K562 (cell line): Measurements from ENCODE around the gene RPS19BP1. TPM values are rescaled to one million over a fixed set of nuclear protein-coding genes. Genes with fewer than 3 reads are reported as not detected.

Experiments
- ATAC-seq: fragments of 200-7000 bp; cut with Tn5 transposase; 3 replicates; pipeline ENCODE4 v1.9.1; 2020; ENCODE audit warnings: moderate library complexity
- BruUV-seq: library from RNA; stranded (reverse); fragments of 400-500 nt; replicated peaks from 2 replicates; lab custom pipeline; 2021; lab: Mats Ljungman, UMichigan
- CTCF ChIA-PET: fragments of 300-600 bp; formaldehyde crosslinking; extraction: SDS; loops from one replicate; lab custom pipeline; 2021; ENCODE audit warnings: low intra/inter-chr PET ratio; lab: Yijun Ruan, JAX
- POLR2A ChIA-PET: fragments of 300-600, 350-650 bp; sonication (Branson Sonifier 250); formaldehyde crosslinking; extraction: SDS; loops from one replicate; lab custom pipeline; 2021; ENCODE audit warnings: antibody characterized with exemption, inconsistent platforms; lab: Yijun Ruan, JAX
- DNase-seq, 4 experiments: peaks; one replicate each; pipeline versions ENCODE4 v3.0.0 to v3.0.0-alpha.2; 2011 to 2018; ENCODE audit warnings: low spot score in 3 of 4, mixed read lengths in 3 of 4; ENCODE audit errors: extremely low read depth in 1 of 4
- FAIRE-seq: peaks from 2 replicates; lab custom pipeline; 2011; peaks lifted over from hg19 to GRCh38; lab: Jason Lieb, UNC
- H2AFZ ChIP-seq: 2 replicates; pipeline ENCODE4 v1.6.0; 2011; ENCODE audit warnings: low read depth, low read length, control low read depth, inconsistent platforms
- H3K27ac ChIP-seq: fragments of 200-600 bp; 3 replicates; pipeline ENCODE4 v1.8.0; 2011; ENCODE audit warnings: low read depth, mild to moderate bottlenecking, control low read depth, inconsistent platforms, low read length, moderate library complexity, mixed read lengths; ENCODE audit errors: extremely low read depth
- H3K27me3 ChIP-seq, 2 experiments: fragments of 300-600 bp in 1 of 2; 2 replicates in 1 of 2; 3 replicates in 1 of 2; pipeline versions ENCODE4 v1.6.0 to v1.8.0; 2011; ENCODE audit warnings: inconsistent platforms in 2 of 2, low read length in 2 of 2, mild to moderate bottlenecking in 1 of 2, mixed read lengths in 1 of 2, moderate library complexity in 1 of 2; ENCODE audit not compliant: control insufficient read depth in 2 of 2, insufficient read depth in 2 of 2
- H3K36me3 ChIP-seq: fragments of 300-600 bp; 3 replicates; pipeline ENCODE4 v1.8.0; 2011; ENCODE audit warnings: mild to moderate bottlenecking, low read length, inconsistent platforms; ENCODE audit not compliant: control insufficient read depth, insufficient read depth
- H3K4me1 ChIP-seq, 2 experiments: fragments of 200-600 bp in 1 of 2; replicated peaks in 1 of 2; 2 replicates in 1 of 2; 3 replicates in 1 of 2; pipeline versions ENCODE4 v1.5.1 to v1.8.0; 2011; ENCODE audit warnings: inconsistent platforms in 2 of 2, low read length in 2 of 2, mild to moderate bottlenecking in 1 of 2, mixed read lengths in 1 of 2, moderate library complexity in 1 of 2; ENCODE audit not compliant: control insufficient read depth in 2 of 2, insufficient read depth in 2 of 2
- H3K4me2 ChIP-seq: 2 replicates; pipeline ENCODE4 v1.6.1; 2011; ENCODE audit warnings: low read length, control low read depth, inconsistent platforms, mixed read lengths; ENCODE audit not compliant: insufficient read depth
- H3K4me3 ChIP-seq: fragments of 200-600 bp; sonication (generic), shearing (Covaris generic); 2 replicates; pipeline ENCODE4 v1.5.1; 2016; ENCODE audit warnings: control low read depth, inconsistent platforms
- H3K79me2 ChIP-seq: fragments of 200-600 bp; 3 replicates; pipeline ENCODE4 v1.8.0; 2011; ENCODE audit warnings: low read length, inconsistent platforms; ENCODE audit not compliant: control insufficient read depth, insufficient read depth
- H3K9ac ChIP-seq, 2 experiments: 2 replicates each; pipeline versions ENCODE4 v1.6.0 to v1.6.1; 2011; ENCODE audit warnings: low read depth in 2 of 2, low read length in 2 of 2, control low read depth in 1 of 2, inconsistent platforms in 1 of 2, mild to moderate bottlenecking in 1 of 2, mixed read lengths in 1 of 2; ENCODE audit not compliant: insufficient read depth in 1 of 2
- H3K9me1 ChIP-seq: one replicate; pipeline ENCODE4 v1.6.0; 2011; ENCODE audit warnings: inconsistent platforms, mild to moderate bottlenecking, low read length, moderate library complexity; ENCODE audit not compliant: control insufficient read depth, insufficient read depth
- H3K9me3 ChIP-seq: replicated peaks from 2 replicates; pipeline ENCODE4 v1.5.1; 2011; ENCODE audit warnings: low read depth, low read length, inconsistent platforms; ENCODE audit not compliant: control insufficient read depth, insufficient read depth
- H4K20me1 ChIP-seq: replicated peaks from 2 replicates; pipeline ENCODE4 v1.6.1; 2011; ENCODE audit warnings: low read length, inconsistent platforms, mixed read lengths; ENCODE audit not compliant: control insufficient read depth, insufficient read depth
- KAT2B ChIP-seq: IDR thresholded peaks from one replicate; pipeline ENCODE4 v1.6.1; 2012; ENCODE audit warnings: low read depth, mild to moderate bottlenecking, control low read depth, inconsistent platforms, low read length, moderate library complexity
- NCOA2 ChIP-seq, 2 experiments: fragments of 450-650 bp; IDR thresholded peaks; 2 replicates each; pipeline ENCODE4 v1.6.1; 2018; ENCODE audit warnings: mild to moderate bottlenecking in 2 of 2, moderate library complexity in 1 of 2; ENCODE audit not compliant: partially characterized antibody in 2 of 2
- TAF9B ChIP-seq: fragments of 450-650 bp; IDR thresholded peaks from 2 replicates; pipeline ENCODE4 v1.6.1; 2018; ENCODE audit warnings: mild to moderate bottlenecking; ENCODE audit not compliant: partially characterized antibody
- YY1 ChIP-seq, 3 experiments: IDR thresholded peaks; 2 replicates each; pipeline ENCODE4 v1.6.1; 2011; ENCODE audit warnings: low read length in 2 of 3, mild to moderate bottlenecking in 2 of 3, moderate library complexity in 2 of 3, borderline replicate concordance in 1 of 3, control low read depth in 1 of 3, low read depth in 1 of 3; ENCODE audit not compliant: insufficient read depth in 3 of 3, insufficient replicate concordance in 2 of 3, control insufficient read depth in 1 of 3, insufficient read length in 1 of 3; ENCODE audit errors: extremely low read depth in 1 of 3
- WGBS: fragments of 100-300 bp; shearing (Covaris generic); methylation state at CpG from one replicate; pipeline ENCODE4 v1.1.6; 2016; ENCODE audit warnings: low coverage, mixed read lengths; ENCODE audit not compliant: insufficient coverage; ENCODE audit errors: missing lambda C conversion rate; 5-methylcytosine and 5-hydroxymethylcytosine counted together
- in situ Hi-C: fragments of 300-500 bp; cut with MboI; formaldehyde crosslinking; loops from 4 replicates; pipeline ENCODE4 v1.15.0; 2018; ENCODE audit warnings: inconsistent platforms, mixed read lengths
- intact Hi-C: fragments of 100-400 bp; cut with micrococcal nuclease; formaldehyde crosslinking; loops from 2 replicates; pipeline ENCODE4 v1.14.2; 2022
- polyA plus RNA-seq, 8 experiments: library from polyadenylated mRNA; depleted of rRNA in 4 of 8; stranded (reverse) in 5 of 8; unstranded in 3 of 8; fragments of >200 nt; fragmentation: Nextera tagmentation in 2 of 8; fragmentation: Illumina TruSeq in 1 of 8; extraction: Ambion mirVana in 2 of 8; extraction: Trizol in 1 of 8; gene quantifications; 2 replicates each; pipeline versions ENCODE4 v1.2.1 to v1.2.3, GENCODE V29; 2011 to 2014; ENCODE audit warnings: inconsistent platforms in 1 of 8, missing spikeins in 1 of 8
- total RNA-seq, 7 experiments: library from RNA; depleted of rRNA in 6 of 7; stranded (reverse); fragments of >200 nt in 6 of 7; fragmentation: Illumina TruSeq in 2 of 7; extraction: Trizol in 2 of 7; gene quantifications; 2 replicates each; pipeline versions ENCODE4 v1.2.1 to v1.2.3, GENCODE V29; 2011 to 2021; ENCODE audit warnings: low replicate concordance in 1 of 7
- TF ChIP-seq, protein P1 (sequence below), 2 experiments: fragments of 450-650 bp in 1 of 2; IDR thresholded peaks; 2 replicates each; pipeline ENCODE4 v1.6.1; 2011 to 2017; ENCODE audit warnings: low read depth in 2 of 2, antibody characterized with exemption in 1 of 2, borderline replicate concordance in 1 of 2, low read length in 1 of 2, mild to moderate bottlenecking in 1 of 2, mixed read lengths in 1 of 2; ENCODE audit not compliant: control insufficient read depth in 1 of 2
- TF ChIP-seq, protein P2 (sequence below): sonication (generic); formaldehyde crosslinking; IDR thresholded peaks from 2 replicates; pipeline ENCODE4 v1.5.0; 2020; ENCODE audit warnings: missing genetic modification reagents
- TF ChIP-seq, protein P3 (sequence below): fragments of 250-450 bp; sonication (Bioruptor Pico); IDR thresholded peaks from 2 replicates; pipeline ENCODE4 v1.8.0; 2021; ENCODE audit warnings: mild to moderate bottlenecking, moderate library complexity
- TF ChIP-seq, protein P4 (sequence below): fragments of 250-450 bp; sonication (Bioruptor Pico); IDR thresholded peaks from 2 replicates; pipeline ENCODE4 v1.8.0; 2021; ENCODE audit warnings: borderline replicate concordance, mild to moderate bottlenecking, moderate library complexity; ENCODE audit not compliant: poor library complexity, severe bottlenecking

RPS19BP1 gene
- total and polyA plus RNA-seq, 9 of the 15 experiments (the other 6 are each of a cell fraction or from before 2014, with no cell fraction given) = 3.0 to 223 (median 84.3) TPM

DNA sequence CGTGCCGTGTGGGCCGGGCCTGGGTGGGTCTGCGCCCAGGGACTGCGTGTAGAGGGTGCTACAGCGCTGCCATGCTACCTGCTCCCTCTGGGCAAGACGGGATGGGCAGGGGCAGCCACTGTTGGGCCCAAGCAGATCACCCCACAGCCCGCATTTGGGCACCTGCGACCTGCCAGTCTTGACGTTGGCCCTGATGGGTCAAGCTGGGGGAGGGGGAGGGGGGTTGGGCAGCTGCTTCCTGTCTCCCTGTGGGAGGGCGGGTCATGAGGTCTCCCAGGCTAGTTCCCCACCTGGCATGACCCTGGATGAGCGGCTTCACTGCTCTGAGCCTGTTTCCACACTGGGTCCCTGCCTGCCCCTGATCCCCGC, 2.8 kb upstream of the RPS19BP1 start:
- Histone ChIP-seq H3K27me3 (no peaks in the 10 kb centered on the region), H3K27ac (no peak overlapping the region), H3K79me2 (peaks cover 22% of the 10 kb centered on the region), H3K4me2 (no peak overlapping the region), H3K9me3 (no peaks in the 10 kb centered on the region), H3K4me3 (no peak overlapping the region), H3K36me3 (peaks cover 15% of the 10 kb centered on the region), H3K9me1 (no peaks in the 10 kb centered on the region), H2AFZ (no peak overlapping the region), H3K4me1 (peaks cover 14 to 36% of the 10 kb centered on the region in 2 experiments; a peak in 4 of 5 replicates), H3K9ac (peak overlapping the region in 1 of 2 experiments; percentile 83; a peak in 2 of 4 replicates), H4K20me1 (0 out of 2 replicates have a peak, but pooled peaks cover 4% of the 10 kb centered on the region)
- FAIRE-seq (no peak), ATAC-seq (no peak), DNase-seq (no peak)
- intact Hi-C loops = no loop called here
- POLR2A ChIA-PET = no interaction called here
- no TSS peak for BruUV-seq
- CTCF ChIA-PET = interaction anchor here (0.5 to 2.2 kb wide), 6 partner anchors 24 to 1364 kb away, joined by 3 to 18 read pairs (median 3); no protein-coding TSS in a partner anchor
- WGBS = 50% methylated on average over 1 of the region's 13 CpGs
- in situ Hi-C loops = loop anchor here (10.0 kb wide), 1 partner anchor 649 kb away; no protein-coding TSS in a partner anchor
- TF ChIP-seq YY1 (IDR thresholded peaks at IDR 0.05; ENCODE audit: borderline replicate concordance in 1 of 3, control insufficient read depth in 1 of 3, extremely low read depth in 1 of 3, insufficient read depth in 3 of 3, insufficient read length in 1 of 3, insufficient replicate concordance in 2 of 3, low read depth in 1 of 3, low read length in 2 of 3) = no peak
- TF ChIP-seq, protein P1, sequence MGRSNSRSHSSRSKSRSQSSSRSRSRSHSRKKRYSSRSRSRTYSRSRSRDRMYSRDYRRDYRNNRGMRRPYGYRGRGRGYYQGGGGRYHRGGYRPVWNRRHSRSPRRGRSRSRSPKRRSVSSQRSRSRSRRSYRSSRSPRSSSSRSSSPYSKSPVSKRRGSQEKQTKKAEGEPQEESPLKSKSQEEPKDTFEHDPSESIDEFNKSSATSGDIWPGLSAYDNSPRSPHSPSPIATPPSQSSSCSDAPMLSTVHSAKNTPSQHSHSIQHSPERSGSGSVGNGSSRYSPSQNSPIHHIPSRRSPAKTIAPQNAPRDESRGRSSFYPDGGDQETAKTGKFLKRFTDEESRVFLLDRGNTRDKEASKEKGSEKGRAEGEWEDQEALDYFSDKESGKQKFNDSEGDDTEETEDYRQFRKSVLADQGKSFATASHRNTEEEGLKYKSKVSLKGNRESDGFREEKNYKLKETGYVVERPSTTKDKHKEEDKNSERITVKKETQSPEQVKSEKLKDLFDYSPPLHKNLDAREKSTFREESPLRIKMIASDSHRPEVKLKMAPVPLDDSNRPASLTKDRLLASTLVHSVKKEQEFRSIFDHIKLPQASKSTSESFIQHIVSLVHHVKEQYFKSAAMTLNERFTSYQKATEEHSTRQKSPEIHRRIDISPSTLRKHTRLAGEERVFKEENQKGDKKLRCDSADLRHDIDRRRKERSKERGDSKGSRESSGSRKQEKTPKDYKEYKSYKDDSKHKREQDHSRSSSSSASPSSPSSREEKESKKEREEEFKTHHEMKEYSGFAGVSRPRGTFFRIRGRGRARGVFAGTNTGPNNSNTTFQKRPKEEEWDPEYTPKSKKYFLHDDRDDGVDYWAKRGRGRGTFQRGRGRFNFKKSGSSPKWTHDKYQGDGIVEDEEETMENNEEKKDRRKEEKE (IDR thresholded peaks at IDR 0.05; ENCODE audit: borderline replicate concordance in 1 of 2, control insufficient read depth in 1 of 2, low read depth in 2 of 2, low read length in 1 of 2) = no peak
- TF ChIP-seq, protein P2, sequence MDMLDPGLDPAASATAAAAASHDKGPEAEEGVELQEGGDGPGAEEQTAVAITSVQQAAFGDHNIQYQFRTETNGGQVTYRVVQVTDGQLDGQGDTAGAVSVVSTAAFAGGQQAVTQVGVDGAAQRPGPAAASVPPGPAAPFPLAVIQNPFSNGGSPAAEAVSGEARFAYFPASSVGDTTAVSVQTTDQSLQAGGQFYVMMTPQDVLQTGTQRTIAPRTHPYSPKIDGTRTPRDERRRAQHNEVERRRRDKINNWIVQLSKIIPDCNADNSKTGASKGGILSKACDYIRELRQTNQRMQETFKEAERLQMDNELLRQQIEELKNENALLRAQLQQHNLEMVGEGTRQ (CRISPR knock-in tag) = no peak
- TF ChIP-seq NCOA2 (IDR thresholded peaks at IDR 0.05; ENCODE audit: partially characterized antibody in 2 of 2) = no peak
- TF ChIP-seq, protein P3, sequence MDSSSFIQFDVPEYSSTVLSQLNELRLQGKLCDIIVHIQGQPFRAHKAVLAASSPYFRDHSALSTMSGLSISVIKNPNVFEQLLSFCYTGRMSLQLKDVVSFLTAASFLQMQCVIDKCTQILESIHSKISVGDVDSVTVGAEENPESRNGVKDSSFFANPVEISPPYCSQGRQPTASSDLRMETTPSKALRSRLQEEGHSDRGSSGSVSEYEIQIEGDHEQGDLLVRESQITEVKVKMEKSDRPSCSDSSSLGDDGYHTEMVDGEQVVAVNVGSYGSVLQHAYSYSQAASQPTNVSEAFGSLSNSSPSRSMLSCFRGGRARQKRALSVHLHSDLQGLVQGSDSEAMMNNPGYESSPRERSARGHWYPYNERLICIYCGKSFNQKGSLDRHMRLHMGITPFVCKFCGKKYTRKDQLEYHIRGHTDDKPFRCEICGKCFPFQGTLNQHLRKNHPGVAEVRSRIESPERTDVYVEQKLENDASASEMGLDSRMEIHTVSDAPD = no peak
- no peak for TF ChIP-seq TAF9B
- TF ChIP-seq, protein P4, sequence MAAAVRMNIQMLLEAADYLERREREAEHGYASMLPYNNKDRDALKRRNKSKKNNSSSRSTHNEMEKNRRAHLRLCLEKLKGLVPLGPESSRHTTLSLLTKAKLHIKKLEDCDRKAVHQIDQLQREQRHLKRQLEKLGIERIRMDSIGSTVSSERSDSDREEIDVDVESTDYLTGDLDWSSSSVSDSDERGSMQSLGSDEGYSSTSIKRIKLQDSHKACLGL (CRISPR knock-in tag) = no peak
- TF ChIP-seq KAT2B = no peak
